Natural killer cell (primary cell): Measurements from ENCODE around the gene PAFAH1B1. TPM values are rescaled to one million over a fixed set of nuclear protein-coding genes. Genes with fewer than 3 reads are reported as not detected.
A peak's percentile ranks its signal among the peaks of the same experiment; 100 is the strongest.
"Not testable (repeated sequence)": the region's sequence is repeated elsewhere in the genome, so short reads cannot be mapped to it uniquely, and the experiment has no call there.

ENCODE experiments used
- ATAC-seq, 3 donors: fragments of 150-1000 bp in 2 of 3; fragments of 200-7000 bp in 1 of 3; cut with Tn5 transposase; 1 replicate in 1 of 3; 2 replicates in 2 of 3; pipeline ENCODE4 v1.10.0; 2021; ENCODE audit warnings: mild to moderate bottlenecking in 2 of 3, moderate library complexity in 2 of 3
- DNase-seq, 2 donors: peaks; one replicate each; pipeline versions ENCODE4 v3.0.0 to v3.0.0-alpha.2; 2013 to 2021; ENCODE audit warnings: mixed read lengths in 1 of 2
- H3K27ac ChIP-seq: one replicate; pipeline ENCODE4 v1.5.1; 2013; ENCODE audit warnings: mild to moderate bottlenecking, low read length
- H3K27me3 ChIP-seq: one replicate; pipeline ENCODE4 v1.6.1; 2013; ENCODE audit warnings: low read length; ENCODE audit not compliant: control insufficient read depth, insufficient read depth
- H3K36me3 ChIP-seq: one replicate; pipeline ENCODE4 v1.6.1; 2013; ENCODE audit warnings: low read length; ENCODE audit not compliant: control insufficient read depth, insufficient read depth
- H3K4me1 ChIP-seq: one replicate; pipeline ENCODE4 v1.6.1; 2013; ENCODE audit warnings: low read length; ENCODE audit not compliant: control insufficient read depth, insufficient read depth
- H3K4me3 ChIP-seq: one replicate; pipeline ENCODE4 v1.5.1; 2013; ENCODE audit warnings: low read length
- H3K9me3 ChIP-seq: one replicate; pipeline ENCODE4 v1.6.1; 2013; ENCODE audit warnings: low read length; ENCODE audit not compliant: control insufficient read depth, insufficient read depth
- H3K27ac Mint-ChIP-seq, 2 donors: one replicate each; pipeline ENCODE4 v1.8.0; 2022; ENCODE audit warnings: mild to moderate bottlenecking in 2 of 2, mixed read lengths in 2 of 2, moderate library complexity in 1 of 2
- H3K27me3 Mint-ChIP-seq, 2 donors: one replicate each; pipeline ENCODE4 v1.8.0; 2022; ENCODE audit warnings: low read depth in 2 of 2, mixed read lengths in 2 of 2
- H3K36me3 Mint-ChIP-seq: one replicate; pipeline ENCODE4 v1.8.0; 2022; ENCODE audit warnings: mixed read lengths
- H3K4me1 Mint-ChIP-seq, 2 donors: one replicate each; pipeline ENCODE4 v1.8.0; 2022; ENCODE audit warnings: mixed read lengths in 2 of 2
- H3K4me3 Mint-ChIP-seq: one replicate; pipeline ENCODE4 v1.8.0; 2022; ENCODE audit warnings: mild to moderate bottlenecking, moderate library complexity, mixed read lengths
- H3K9me3 Mint-ChIP-seq, 2 donors: one replicate each; pipeline ENCODE4 v1.8.0; 2022; ENCODE audit warnings: mixed read lengths in 2 of 2
- CTCF ChIP-seq: fragments of 200-600 bp; IDR thresholded peaks from one replicate; pipeline ENCODE4 v1.8.0; 2022; ENCODE audit warnings: antibody characterized with exemption
- WGBS: methylation state at CpG from one replicate; pipeline ENCODE4 v1.1.7; 2013; ENCODE audit warnings: missing lambda C conversion rate; ENCODE audit not compliant: insufficient coverage; 5-methylcytosine and 5-hydroxymethylcytosine counted together
- intact Hi-C: fragments of 100-400 bp; cut with micrococcal nuclease; formaldehyde crosslinking; loops from one replicate; pipeline ENCODE4 v1.14.2; 2022
- total RNA-seq, 4 donors: library from RNA; stranded (reverse); fragments of 120-200 nt in 1 of 4; gene quantifications; one replicate each; pipeline versions ENCODE4 v1.2.3 to v1.2.4, GENCODE V29; 2013 to 2022

Gene PAFAH1B1
- total RNA-seq, 3 donors from 2014 or later (not counting 1 experiment from before 2014, with no cell fraction given): 138 to 176 (median 165) TPM

- peaks cover 64 to 70% of the 10 kb centered on the region in 2 donors for H3K4me1 Mint-ChIP-seq
These were observed 19.8 kb downstream of the PAFAH1B1 start for GRCh38 chr17:2613089-2613808.

GRCh38 chr17:2615882-2616281 is 22.4 kb downstream of the PAFAH1B1 start:
- peak overlapping the region; percentile 6 for H3K27ac Mint-ChIP-seq
- no peaks in the 10 kb centered on the region for H3K9me3 Mint-ChIP-seq

More at GRCh38 chr17:2613089-2613808, 19.8 kb downstream of the PAFAH1B1 start:
- H3K4me3 ChIP-seq: no peak overlapping the region
- Mint-ChIP-seq H3K9me3 (no peaks in the 10 kb centered on the region), H3K4me3 (peak overlapping the region; percentile 13), H3K36me3 (no peaks in the 10 kb centered on the region), H3K27me3 (no peaks in the 10 kb centered on the region), H3K27ac (no peak overlapping the region)
- WGBS: 93% methylated on average over 17 of the region's 17 CpGs
- DNase-seq: no peak
- intact Hi-C loops: no loop called here
- TF ChIP-seq CTCF: no peak
- H3K27me3 ChIP-seq: no peaks in the 10 kb centered on the region
- peaks cover 19% of the 10 kb centered on the region for H3K4me1 ChIP-seq
- peak in 2 of 3 donors; percentile 13 to 22 for ATAC-seq
- H3K36me3 ChIP-seq: no peaks in the 10 kb centered on the region
- H3K27ac ChIP-seq: no peak overlapping the region
- H3K9me3 ChIP-seq: no peaks in the 10 kb centered on the region

GRCh38 chr17:2621241-2621640 is 27.8 kb downstream of the PAFAH1B1 start:
- no peak overlapping the region for H3K4me3 Mint-ChIP-seq
- no peaks in the 10 kb centered on the region for H3K36me3 Mint-ChIP-seq
- Histone ChIP-seq H3K4me1 (peaks cover 34% of the 10 kb centered on the region), H3K36me3 (no peaks in the 10 kb centered on the region), H3K4me3 (no peak overlapping the region), H3K27me3 (no peaks in the 10 kb centered on the region), H3K9me3 (no peaks in the 10 kb centered on the region), H3K27ac (no peak overlapping the region)
- ATAC-seq (peak in 1 of 3 donors; percentile 3), DNase-seq (no peak)
- 100% methylated on average over 1 of the region's 3 CpGs for WGBS
- no peak for TF ChIP-seq CTCF
- peak overlapping the region; percentile 11 to 51 for H3K27ac Mint-ChIP-seq
- no peaks in the 10 kb centered on the region for H3K27me3 Mint-ChIP-seq
- H3K4me1 Mint-ChIP-seq: peaks cover 50 to 56% of the 10 kb centered on the region in 2 donors
- no peaks in the 10 kb centered on the region for H3K9me3 Mint-ChIP-seq
- intact Hi-C loops: no loop called here

More at GRCh38 chr17:2615882-2616281, 22.4 kb downstream of the PAFAH1B1 start:
- Histone ChIP-seq H3K9me3 (no peaks in the 10 kb centered on the region), H3K4me3 (no peak overlapping the region), H3K27ac (no peak overlapping the region), H3K36me3 (no peaks in the 10 kb centered on the region), H3K4me1 (peaks cover 19% of the 10 kb centered on the region), H3K27me3 (no peaks in the 10 kb centered on the region)
- Mint-ChIP-seq H3K27me3 (no peaks in the 10 kb centered on the region), H3K36me3 (no peaks in the 10 kb centered on the region), H3K4me1 (peaks cover 41 to 56% of the 10 kb centered on the region in 2 donors), H3K4me3 (no peak overlapping the region)
- 85% methylated on average over 2 of the region's 4 CpGs for WGBS
- no peak for DNase-seq
- intact Hi-C loops: no loop called here
- TF ChIP-seq CTCF: no peak
- no peak for ATAC-seq

GRCh38 chr17:2621951-2622405 is 28.5 kb downstream of the PAFAH1B1 start:
- H3K27ac Mint-ChIP-seq: peak overlapping the region; percentile 11 to 51
- H3K4me3 ChIP-seq, H3K27ac ChIP-seq, DNase-seq, H3K27me3 ChIP-seq, H3K36me3 ChIP-seq, intact Hi-C loops, H3K9me3 Mint-ChIP-seq, H3K36me3 Mint-ChIP-seq, H3K9me3 ChIP-seq, ATAC-seq, H3K27me3 Mint-ChIP-seq, H3K4me3 Mint-ChIP-seq: not testable (repeated sequence)
- WGBS: 89% methylated on average over 4 of the region's 4 CpGs
- peaks cover 51 to 54% of the 10 kb centered on the region in 2 donors for H3K4me1 Mint-ChIP-seq
- H3K4me1 ChIP-seq: peaks cover 37% of the 10 kb centered on the region

GRCh38 chr17:2622721-2623301 is 29.4 kb downstream of the PAFAH1B1 start:
- intact Hi-C loops, H3K27me3 ChIP-seq, H3K36me3 ChIP-seq, H3K9me3 ChIP-seq, H3K27me3 Mint-ChIP-seq, H3K4me3 ChIP-seq, H3K27ac ChIP-seq, H3K36me3 Mint-ChIP-seq, H3K4me3 Mint-ChIP-seq, DNase-seq, H3K9me3 Mint-ChIP-seq: not testable (repeated sequence)
- peak in 1 of 3 donors; percentile 20 for ATAC-seq
- H3K4me1 Mint-ChIP-seq: peaks cover 53 to 55% of the 10 kb centered on the region in 2 donors
- H3K4me1 ChIP-seq: peaks cover 36% of the 10 kb centered on the region
- WGBS: 70% methylated on average over 4 of the region's 4 CpGs
- peak overlapping the region; percentile 11 to 51 for H3K27ac Mint-ChIP-seq
